A673 (cell line): Measurements from ENCODE around the gene IRS2.

Experiments used
- CTCF ChIP-seq: fragments of 300-800, 200-600 bp; sonication (generic); conservative IDR thresholded peaks from 2 replicates; pipeline ENCODE4 v1.5.1; 2017; ENCODE audit warnings: low read depth, mild to moderate bottlenecking, antibody characterized with exemption, low read length, moderate library complexity, mixed read lengths
- EZH2 ChIP-seq: fragments of 200-600 bp; sonication (generic); IDR thresholded peaks from 2 replicates; pipeline ENCODE4 v1.6.1; 2017; ENCODE audit warnings: borderline replicate concordance, low read depth, mild to moderate bottlenecking, mixed read lengths, antibody characterized with exemption, low read length; ENCODE audit not compliant: poor library complexity, severe bottlenecking

DNA sequence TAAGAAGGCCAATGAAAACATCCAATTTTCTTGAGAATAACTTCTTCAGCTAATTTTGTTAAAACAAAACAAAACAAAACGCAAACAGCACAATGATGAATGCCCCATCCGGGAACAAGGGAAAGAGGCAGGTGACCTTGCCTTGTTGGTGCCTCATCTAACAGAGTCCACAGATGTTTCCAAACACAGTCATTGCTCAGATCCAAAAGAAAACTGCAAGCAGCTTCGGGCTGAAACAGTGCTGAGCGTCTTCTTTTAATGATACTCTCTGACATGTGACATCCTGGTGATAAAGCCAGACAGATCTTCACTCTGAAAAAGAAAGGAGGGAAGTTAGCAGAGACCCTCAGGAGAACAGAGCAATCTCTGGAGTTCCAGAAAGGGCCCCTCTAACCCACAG is 30.4 kb downstream of the IRS2 start:
- TF ChIP-seq CTCF, result no peak
- no peak for TF ChIP-seq EZH2
